GM10266 (cell line): ENCODE measurements around the gene EPB41L4B.
"Not testable (repeated sequence)": the region's sequence is repeated elsewhere in the genome, so short reads cannot be mapped to it uniquely, and the experiment has no call there.

ENCODE experiments used
- DNase-seq: peaks from one replicate; pipeline ENCODE4 v3.0.0; 2012; ENCODE audit errors: extremely low spot score
- TF ChIP-seq, protein P1 (sequence below): IDR thresholded peaks from 2 replicates; pipeline ENCODE4 v1.5.1; 2012; ENCODE audit warnings: mild to moderate bottlenecking, low read depth; ENCODE audit not compliant: control insufficient read depth, insufficient read depth; ENCODE audit errors: missing control alignments

EPB41L4B gene

GRCh38 chr9:109129470-109130197, 191.2 kb downstream of the EPB41L4B start:
- no peak for DNase-seq

GRCh38 chr9:109126671-109127070, 194.2 kb downstream of the EPB41L4B start:
- DNase-seq = not testable (repeated sequence)

More at GRCh38 chr9:109129470-109130197, 191.2 kb downstream of the EPB41L4B start:
- TF ChIP-seq, protein P1, sequence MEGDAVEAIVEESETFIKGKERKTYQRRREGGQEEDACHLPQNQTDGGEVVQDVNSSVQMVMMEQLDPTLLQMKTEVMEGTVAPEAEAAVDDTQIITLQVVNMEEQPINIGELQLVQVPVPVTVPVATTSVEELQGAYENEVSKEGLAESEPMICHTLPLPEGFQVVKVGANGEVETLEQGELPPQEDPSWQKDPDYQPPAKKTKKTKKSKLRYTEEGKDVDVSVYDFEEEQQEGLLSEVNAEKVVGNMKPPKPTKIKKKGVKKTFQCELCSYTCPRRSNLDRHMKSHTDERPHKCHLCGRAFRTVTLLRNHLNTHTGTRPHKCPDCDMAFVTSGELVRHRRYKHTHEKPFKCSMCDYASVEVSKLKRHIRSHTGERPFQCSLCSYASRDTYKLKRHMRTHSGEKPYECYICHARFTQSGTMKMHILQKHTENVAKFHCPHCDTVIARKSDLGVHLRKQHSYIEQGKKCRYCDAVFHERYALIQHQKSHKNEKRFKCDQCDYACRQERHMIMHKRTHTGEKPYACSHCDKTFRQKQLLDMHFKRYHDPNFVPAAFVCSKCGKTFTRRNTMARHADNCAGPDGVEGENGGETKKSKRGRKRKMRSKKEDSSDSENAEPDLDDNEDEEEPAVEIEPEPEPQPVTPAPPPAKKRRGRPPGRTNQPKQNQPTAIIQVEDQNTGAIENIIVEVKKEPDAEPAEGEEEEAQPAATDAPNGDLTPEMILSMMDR = no peak

DNA sequence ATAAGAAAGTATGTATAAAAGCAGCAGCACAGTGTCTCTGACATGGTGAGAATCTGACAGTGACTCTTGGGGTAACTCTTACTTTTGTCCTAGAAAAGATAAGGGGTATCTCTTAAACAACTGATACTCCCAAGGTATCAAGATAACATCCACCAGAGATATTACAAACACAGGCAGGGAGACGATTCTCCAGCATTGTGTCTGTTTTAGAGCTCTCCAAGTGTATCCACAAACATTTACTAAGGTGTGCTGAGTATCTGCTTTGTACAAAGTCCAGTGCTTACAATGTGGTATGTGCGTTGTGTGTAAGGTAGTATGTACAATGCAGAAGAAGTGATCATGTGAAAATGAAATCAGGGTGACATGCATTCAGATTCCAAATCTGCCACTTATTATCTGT, 196.7 kb downstream of the EPB41L4B start:
- TF ChIP-seq, protein P1 = no peak
- DNase-seq = no peak

DNA sequence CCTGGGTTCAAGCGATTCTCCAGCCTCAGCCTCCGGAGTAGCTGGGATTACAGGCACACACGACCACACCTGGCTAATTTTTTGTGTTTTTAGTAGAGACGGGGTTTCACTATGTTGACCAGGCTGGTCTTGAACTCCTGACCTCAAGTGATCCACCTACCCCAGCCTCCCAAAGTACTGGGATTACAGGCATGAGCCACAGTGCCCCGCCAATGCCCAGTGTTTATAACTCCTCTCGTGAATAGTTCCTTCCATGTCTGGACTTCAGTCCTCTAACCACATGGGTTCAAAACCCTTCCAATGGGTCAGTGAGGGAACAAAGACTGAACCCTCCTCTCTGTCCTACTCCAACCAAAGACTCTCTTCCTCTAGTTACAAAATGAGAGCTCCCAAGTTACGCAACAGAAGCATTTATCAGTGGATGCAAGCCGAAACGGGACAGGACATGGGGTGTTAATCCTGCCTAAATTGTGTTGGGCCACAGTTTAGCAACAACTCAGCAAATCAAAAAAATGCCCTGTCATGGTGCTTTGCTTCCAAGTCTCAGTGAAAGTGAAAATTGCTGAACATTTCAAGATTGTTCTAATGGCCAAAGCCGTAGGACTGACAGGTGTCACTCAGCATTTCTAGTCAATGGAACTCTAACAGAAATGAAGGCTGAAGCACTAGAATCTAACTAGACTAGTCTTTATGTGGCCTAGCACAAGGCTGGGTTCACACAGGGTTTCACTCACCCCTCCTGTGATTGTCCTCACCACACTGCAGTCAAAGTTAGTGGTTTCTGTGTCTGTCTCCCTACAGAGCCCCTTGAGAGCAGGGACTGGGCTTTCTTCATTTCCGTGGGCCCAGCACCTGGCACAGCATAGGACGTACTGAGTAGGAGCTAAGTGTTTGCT, 197.9 kb downstream of the EPB41L4B start:
- DNase-seq = peak; percentile 35
- TF ChIP-seq, protein P1 = no peak
